ENCODE measurements around the gene HIF1A.
"Not testable (repeated sequence)": the region's sequence is repeated elsewhere in the genome, so short reads cannot be mapped to it uniquely, and the experiment has no call there.

The HIF1A gene

DNA sequence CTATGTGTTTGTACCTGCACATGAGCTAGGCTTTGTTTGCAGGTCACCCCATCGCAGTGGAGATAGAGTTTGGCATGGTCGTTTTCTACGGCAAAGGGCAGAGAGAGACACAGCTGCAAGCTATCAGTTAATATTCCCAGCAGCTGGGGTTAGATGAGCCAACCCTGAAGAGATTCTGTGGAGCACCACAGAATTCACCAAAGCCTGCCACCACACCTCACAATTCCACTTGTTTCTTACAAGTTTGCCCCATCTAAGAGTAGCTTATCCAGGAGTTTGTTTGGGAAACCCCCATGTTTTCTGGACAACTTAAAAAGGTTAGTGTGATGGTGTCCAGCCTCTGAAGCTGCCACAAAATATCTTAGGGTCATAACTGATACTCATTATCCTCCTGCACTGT is 20.0 kb upstream of the HIF1A start:
- DNase-seq = no peak

DNA sequence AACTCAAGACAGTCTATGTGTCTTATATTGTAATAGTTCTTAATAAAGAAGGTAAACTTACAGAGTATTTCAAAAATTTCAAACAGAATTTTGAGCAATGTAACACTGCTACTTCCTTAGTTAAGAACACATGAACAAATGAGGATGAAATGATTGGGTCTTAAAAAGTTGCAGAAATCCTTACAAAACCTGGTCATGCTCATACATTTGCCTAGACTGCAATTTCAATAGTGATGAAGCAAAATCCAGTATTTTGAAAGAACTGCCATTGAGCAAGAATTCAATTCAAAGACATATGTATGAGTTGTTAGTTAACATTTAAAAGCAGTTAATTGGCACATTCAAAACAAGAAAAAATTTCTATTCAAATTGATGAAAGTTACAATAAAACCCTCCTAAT is 17.8 kb upstream of the HIF1A start:
- no peak for DNase-seq

DNA sequence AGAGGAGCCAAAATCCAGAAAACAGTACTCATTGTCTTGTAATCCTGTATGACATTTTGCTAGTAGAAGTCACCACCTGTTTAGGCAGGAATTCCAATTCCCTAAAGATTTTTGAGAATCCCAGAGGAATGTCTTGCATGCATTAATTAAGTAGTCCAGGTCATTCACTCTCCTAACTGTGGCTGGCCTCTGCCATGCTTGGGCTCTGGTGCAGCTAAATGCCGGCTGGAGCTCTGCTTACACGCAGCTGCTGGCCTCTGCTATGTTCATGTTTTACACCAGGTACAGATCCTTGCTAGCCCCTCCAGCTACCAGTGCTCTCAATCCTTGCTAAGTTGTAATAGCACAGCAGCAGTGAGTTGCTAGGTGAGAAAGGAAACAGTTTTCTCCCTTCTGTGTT is 16.3 kb upstream of the HIF1A start:
- no peak for DNase-seq

- no peak for DNase-seq
Measured at GRCh38 chr14:61681413-61681812, 13.9 kb upstream of the HIF1A start.

DNA sequence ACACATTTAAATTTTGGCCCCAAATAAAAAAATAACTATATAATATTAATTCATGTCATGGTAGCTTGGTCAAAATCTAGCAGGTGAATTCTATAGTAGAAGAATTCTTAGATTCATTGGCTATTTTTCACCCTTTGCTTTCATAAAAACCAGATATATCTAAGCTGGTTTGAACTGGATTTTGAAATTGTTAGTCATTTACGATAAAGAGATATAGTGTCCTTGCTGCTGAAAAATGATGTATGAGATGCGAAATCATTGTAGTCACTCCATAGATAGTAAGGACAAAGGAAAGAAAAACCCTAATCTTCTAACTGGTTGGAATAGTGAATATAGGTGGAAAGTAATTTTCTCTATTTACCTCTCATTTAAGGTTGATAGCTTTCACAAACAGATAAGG is 12.2 kb upstream of the HIF1A start:
- DNase-seq = no peak

DNA sequence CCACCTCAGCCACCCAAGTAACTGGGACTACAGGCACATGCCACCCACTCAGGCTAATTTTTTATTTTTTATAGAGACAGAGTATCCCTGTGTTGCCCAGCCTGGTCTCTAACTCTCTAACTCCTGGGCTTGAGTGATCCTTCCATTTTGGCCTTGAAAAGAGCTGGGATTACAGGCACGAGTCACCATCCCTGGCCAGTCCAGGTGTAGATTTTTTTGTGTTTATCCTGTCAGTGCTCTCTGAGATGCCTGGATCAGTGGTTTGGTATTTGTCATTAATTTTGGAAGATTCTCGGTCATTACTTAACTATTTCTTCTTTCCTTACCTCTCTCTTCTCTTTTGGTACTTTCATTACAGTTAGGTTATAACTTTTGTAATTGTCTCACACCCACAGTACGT is 5.3 kb upstream of the HIF1A start:
- DNase-seq = no peak

DNA sequence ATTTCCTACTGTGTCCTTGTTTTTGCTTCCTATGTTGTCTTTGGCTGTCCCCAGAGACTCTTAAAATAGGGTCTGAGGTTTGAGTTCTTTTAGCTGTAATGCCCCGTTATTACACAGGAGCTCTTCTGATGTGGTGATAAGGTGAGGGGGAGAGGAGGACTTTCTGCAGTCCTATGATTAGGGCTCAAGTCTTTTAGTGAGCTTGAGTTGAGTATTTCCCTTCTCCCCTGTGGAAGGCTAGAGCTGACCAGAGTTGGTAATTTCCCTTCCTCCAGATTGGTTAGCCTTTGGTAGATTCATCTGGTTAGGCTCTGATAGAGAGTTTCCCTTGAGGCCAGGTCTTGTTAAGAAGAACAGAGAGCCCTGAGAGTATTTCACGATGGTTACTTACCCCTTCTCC is 4.3 kb upstream of the HIF1A start:
- no peak for DNase-seq

GRCh38 chr14:61691495-61691894 is 3.8 kb upstream of the HIF1A start:
- no peak for DNase-seq

- no peak for DNase-seq
Measured at GRCh38 chr14:61694039-61694438, 1.3 kb upstream of the HIF1A start.

GRCh38 chr14:61695695-61696527 is 598 bp downstream of the HIF1A start:
- peak; percentile 63 to 69 for DNase-seq

- no peak for DNase-seq
Measured at GRCh38 chr14:61696753-61697318, 1.5 kb downstream of the HIF1A start.

DNA sequence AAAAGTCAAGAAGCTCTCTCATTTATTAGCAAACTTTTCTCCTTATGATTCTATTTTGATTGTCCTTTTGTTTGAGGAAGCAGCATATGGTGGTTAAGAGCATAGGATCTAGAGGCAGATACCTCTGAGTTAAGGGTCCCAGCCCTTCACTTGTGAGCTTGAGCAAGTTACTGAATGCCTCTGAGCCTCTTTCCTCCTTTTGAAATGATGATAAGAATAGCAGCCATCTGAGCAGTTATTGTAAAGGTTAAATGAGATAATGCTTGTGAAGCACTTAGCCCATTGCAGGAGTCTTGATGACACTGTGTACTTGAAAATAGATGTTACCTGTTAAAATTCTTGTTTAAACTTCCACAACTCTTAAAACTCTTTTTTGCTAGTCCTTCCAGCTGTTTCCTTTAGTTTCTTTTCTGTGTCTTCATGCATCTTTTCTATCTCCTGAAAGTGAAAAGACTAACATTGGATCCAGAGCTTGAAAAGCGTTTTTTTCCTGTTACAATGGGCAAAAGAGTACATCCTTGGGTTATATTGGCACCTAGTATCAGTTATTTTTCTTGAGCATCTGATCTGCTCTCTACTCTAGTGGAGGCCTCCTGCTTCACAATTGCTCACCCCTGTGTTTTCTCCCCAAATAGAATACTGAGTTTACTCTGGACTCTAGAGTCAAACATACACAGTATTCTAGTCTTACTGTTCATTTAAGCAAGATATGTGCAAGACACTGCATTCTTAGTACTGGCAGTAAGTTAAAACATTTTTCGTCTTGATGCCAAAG is 3.1 kb downstream of the HIF1A start:
- no peak for DNase-seq

DNA sequence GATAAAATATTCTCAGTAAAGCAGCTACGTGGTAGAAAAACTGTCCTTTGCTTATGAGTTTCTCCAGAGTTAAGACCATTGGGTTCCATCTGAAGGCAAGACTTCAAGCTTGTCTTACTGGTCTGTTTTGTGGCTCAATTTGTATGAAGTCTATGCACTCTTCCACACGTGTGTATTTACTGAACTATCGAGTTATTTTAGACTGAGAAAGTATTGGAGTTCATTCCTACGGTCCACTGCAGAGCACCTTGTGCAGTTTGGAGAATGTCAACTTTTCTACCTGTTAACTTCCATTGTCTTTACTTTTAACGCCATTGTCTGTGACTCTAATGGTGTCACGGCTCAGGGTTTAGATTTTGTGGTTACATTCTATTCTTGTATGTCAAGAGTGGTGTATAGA is 3.7 kb downstream of the HIF1A start:
- no peak for DNase-seq

- no peak for DNase-seq
Measured at GRCh38 chr14:61700104-61700886, 5.0 kb downstream of the HIF1A start.

- no peak for DNase-seq
Measured at GRCh38 chr14:61701946-61702345, 6.6 kb downstream of the HIF1A start.

DNA sequence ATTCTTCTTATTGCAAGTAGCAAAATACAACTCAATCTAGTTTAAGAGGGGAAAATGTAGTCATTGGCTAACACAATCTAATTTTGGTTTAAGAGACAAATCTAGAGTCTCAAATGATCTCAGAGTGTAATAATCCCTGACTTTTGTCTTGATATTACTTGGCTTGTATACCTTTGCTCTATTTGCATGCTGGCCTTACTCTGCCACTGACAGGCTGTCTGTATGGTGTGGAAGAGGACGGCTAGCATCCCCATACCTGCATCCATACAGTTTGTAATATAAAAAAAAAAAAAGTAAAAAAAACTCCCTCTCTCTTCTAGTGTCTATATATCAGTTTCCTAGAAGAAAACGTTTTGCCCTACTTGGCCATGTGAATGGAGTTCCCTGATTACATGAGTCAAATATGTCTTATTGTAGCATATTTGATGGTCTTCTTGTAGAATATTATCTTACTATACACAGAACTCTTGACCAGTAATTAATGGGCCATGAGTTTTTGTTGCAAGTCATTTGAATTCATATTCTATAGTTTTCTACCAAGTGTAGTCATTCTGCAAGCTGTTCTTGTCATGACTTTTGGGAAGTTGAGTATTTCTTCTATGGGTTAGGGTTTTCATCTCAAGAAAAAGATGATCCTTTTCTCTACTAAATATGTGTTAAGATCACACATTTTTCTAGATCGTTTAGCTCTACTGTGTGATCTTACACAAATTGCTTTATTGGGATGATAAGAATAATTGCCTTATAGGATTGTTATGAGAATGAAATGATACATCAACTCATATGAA is 8.2 kb downstream of the HIF1A start:
- DNase-seq = no peak

DNA sequence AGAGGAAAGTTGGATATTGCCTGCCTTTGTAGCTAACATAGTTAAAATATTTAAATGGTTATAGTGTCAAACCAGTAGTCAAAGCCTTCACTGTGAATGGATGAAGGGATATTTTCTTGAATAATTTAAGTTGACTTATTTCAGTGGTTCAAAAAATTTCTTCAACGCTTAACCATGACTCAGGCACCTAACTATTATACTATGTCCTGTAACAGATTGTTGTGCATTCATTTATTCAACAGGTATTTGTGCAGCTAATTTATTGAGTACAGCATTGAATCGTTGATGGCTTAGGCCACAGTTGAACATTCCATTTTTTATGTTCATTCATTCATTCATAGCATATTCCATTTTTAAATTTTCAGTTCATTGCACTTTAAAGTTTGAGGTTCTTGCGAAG is 9.2 kb downstream of the HIF1A start:
- DNase-seq = no peak

DNA sequence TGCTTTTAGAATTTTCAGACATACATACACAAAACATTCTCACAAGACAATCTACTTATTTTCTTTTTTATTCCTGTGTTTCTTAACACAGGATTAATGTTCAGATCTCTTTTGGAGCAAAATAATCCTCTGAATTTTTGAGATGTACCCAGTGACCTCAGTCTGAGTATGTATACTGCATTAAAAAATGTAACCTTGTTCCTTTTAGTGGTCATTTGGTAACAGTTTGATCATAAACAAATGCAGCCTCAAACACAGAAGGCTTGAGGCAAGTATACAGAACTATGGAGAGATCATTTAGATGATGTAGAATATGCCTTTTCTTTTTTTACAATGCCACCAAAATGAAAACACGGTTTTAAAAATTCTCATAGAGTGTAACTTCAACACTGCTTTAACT is 9.7 kb downstream of the HIF1A start:
- DNase-seq = no peak

- DNase-seq = no peak
Measured at GRCh38 chr14:61706096-61706690, 10.9 kb downstream of the HIF1A start.

GRCh38 chr14:61707774-61708173 is 12.5 kb downstream of the HIF1A start:
- not testable (repeated sequence) for DNase-seq

GRCh38 chr14:61708693-61709092 is 13.4 kb downstream of the HIF1A start:
- not testable (repeated sequence) for DNase-seq
